RCC 7860 (cell line): ENCODE data around the gene SRBD1.
A peak's percentile ranks its signal among the peaks of the same experiment; 100 is the strongest.

Source experiments
- DNase-seq: peaks from one replicate; pipeline ENCODE4 v3.0.0-alpha.2; 2015; ENCODE audit warnings: low spot score
- FAIRE-seq: peaks from 2 replicates; lab custom pipeline; 2012; peaks lifted over from hg19 to GRCh38; lab: Jason Lieb, UNC

SRBD1 gene

DNA sequence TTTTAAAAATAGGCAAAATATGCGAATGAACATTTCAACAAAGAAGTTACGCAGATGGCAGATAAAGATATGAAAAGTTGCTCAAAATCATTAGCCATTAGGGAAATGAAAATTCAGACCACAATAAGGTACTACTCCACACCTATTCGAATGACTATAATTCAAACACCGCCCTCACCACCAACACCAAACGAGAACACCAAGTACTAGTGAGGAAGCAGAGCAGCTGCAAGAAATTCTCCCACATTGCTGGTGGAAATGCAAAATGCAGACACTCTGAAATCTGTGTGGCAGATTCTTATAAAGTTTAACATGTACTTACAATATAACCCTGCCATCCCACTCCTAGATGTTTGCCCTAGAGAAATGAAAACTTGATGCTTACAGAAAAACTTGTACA lies 23.2 kb upstream of the SRBD1 start:
- FAIRE-seq (no peak), DNase-seq (no peak)

GRCh38 chr2:45631955-45632354 lies 20.9 kb upstream of the SRBD1 start:
- FAIRE-seq (no peak), DNase-seq (no peak)

DNA sequence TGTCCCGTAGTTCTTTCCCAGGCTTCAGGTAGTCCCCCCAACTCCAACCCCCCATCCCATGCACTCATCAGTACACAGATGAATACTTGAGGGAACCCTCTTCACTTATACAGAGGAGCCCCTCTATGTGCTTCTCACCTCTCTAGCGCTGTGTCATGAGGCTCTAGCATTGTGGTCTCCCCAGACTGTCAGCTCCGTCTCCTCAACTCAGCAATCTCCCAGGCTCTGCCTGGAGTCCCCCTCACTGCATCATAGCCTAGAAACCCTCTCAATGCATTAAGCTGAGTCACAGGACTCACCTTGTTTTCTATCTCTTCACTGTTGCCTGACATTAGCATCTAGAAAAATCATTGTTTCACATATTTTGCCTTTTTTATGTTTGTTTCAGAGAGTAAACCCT lies 20.3 kb upstream of the SRBD1 start:
- no peak for FAIRE-seq
- no peak for DNase-seq

DNA sequence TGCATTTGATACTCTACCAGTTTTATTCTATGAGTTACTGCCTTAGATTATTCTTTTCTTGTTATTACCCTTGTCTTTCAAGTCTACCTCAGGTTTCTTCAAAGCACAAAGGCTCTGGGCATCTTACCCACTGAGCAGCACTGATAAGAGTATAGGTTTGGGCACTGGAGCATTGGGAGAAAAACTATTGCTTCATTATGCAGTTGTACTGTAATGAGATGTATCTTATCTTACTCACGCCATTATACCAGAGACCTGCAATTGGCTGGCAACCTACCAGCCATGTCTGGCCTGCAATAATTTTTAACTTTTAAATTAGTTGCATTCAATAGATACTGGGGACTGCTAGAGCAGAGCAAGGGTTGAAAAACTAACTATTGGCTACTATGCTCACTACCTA lies 18.9 kb upstream of the SRBD1 start:
- no peak for DNase-seq
- FAIRE-seq: no peak

DNA sequence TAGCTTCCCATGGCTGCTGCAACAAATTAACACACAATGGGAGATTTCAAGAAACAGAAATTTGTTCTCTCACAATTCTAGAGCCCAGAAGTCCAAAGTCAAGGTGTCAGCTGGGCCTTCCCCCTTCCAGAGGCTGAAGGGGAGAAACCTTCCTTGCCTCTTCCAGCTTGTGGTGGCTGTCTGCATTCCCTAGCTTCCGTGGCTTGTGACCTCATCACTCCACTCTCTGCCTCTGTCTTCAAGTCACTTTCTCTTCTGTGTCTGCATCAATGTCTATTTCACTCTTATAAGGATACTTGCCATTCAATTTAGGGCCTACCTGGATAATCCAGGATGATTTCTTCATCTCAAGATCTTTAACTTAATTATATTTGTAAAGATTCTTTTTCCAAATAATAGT lies 16.8 kb upstream of the SRBD1 start:
- DNase-seq: peak; percentile 29

GRCh38 chr2:45626387-45627221 lies 15.5 kb upstream of the SRBD1 start:
- FAIRE-seq (no peak), DNase-seq (no peak)

More for the DNA sequence above, 16.8 kb upstream of the SRBD1 start:
- no peak for FAIRE-seq

- DNase-seq: no peak
- no peak for FAIRE-seq
These were observed 14.8 kb upstream of the SRBD1 start for GRCh38 chr2:45625824-45626223.

GRCh38 chr2:45623098-45623497 lies 12.0 kb upstream of the SRBD1 start:
- DNase-seq: no peak
- no peak for FAIRE-seq

- DNase-seq (no peak), FAIRE-seq (no peak)
These were observed 11.4 kb upstream of the SRBD1 start for GRCh38 chr2:45622336-45623075.

GRCh38 chr2:45617496-45617895 lies 6.4 kb upstream of the SRBD1 start:
- DNase-seq (no peak), FAIRE-seq (no peak)

DNA sequence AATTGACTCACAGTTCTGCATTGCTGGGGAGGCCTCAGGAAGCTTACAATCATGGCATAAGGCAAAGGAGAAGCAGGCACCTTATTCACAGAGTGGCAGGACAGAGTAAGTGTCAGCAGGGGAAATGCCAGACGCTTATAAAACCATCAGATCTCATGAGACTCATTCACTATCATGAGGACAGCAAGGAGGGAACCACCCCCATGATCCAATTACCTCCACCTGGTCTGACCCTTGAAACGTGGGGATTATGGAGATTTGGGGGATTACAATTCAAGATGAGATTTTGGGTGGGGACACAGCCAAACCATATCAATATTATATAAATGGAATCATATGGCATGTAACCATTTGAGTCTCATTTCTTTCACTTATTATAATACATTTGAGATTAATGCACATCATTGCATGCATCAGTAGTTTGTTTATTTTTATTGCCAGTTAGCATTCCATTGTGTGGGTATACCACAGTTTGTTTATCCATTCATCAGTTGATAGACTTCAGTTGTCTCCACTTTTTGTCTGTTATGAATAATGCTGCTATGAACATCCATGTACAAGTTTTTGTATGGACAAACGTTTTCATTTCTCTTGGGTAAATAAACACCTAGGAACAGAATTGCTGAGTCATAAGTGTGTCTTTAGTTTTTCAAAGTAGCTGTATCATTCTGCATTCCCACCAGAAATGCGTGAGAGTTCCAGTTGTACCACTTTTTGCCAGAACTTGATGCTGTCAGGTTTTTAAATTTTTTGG lies 5.8 kb upstream of the SRBD1 start:
- no peak for FAIRE-seq
- no peak for DNase-seq

GRCh38 chr2:45614871-45615415 lies 3.9 kb upstream of the SRBD1 start:
- FAIRE-seq: no peak
- DNase-seq: no peak

GRCh38 chr2:45614330-45614729 lies 3.3 kb upstream of the SRBD1 start:
- DNase-seq (no peak), FAIRE-seq (no peak)

GRCh38 chr2:45612731-45613130 lies 1.7 kb upstream of the SRBD1 start:
- FAIRE-seq (no peak), DNase-seq (no peak)

DNA sequence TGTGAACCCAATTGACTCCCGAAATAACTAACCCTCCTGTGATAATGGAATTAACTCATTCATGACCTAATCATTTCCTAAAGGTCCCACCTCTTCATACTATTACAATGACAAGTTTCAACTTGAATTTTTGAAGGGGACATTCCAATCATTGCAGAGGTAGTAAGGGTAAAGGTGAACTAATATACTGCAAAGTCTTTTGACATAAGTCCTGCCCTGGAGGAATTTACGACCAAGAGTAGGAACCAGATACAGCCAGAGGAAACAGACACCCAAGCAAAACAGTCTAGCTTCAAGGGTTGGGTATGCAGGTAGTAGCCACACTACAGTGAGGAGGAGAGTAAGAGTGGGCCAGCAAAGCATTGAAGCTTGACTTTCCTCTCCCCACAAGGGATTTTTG lies 1.2 kb upstream of the SRBD1 start:
- FAIRE-seq (no peak), DNase-seq (no peak)

- no peak for FAIRE-seq
- peak; percentile 62 for DNase-seq
These were observed 617 bp downstream of the SRBD1 start for GRCh38 chr2:45610281-45611019.

GRCh38 chr2:45607701-45608100 lies 3.4 kb downstream of the SRBD1 start:
- FAIRE-seq (no peak), DNase-seq (peak; percentile 17)

GRCh38 chr2:45606796-45607195 lies 4.3 kb downstream of the SRBD1 start:
- FAIRE-seq (no peak), DNase-seq (no peak)

GRCh38 chr2:45605116-45605515 lies 6.0 kb downstream of the SRBD1 start:
- no peak for FAIRE-seq
- DNase-seq: no peak

- DNase-seq (no peak), FAIRE-seq (no peak)
These were observed 8.4 kb downstream of the SRBD1 start for GRCh38 chr2:45602624-45603023.

- FAIRE-seq (no peak), DNase-seq (no peak)
These were observed 12.5 kb downstream of the SRBD1 start for GRCh38 chr2:45598545-45598944.
